ENCODE data around the gene RGS11. TPM values are rescaled to one million over a fixed set of nuclear protein-coding genes. Genes with fewer than 3 reads are reported as not detected.

RGS11 gene
- total and polyA plus RNA-seq, 9 of the 15 experiments (the other 6 are each of a cell fraction or from before 2014, with no cell fraction given), result not detected

DNA sequence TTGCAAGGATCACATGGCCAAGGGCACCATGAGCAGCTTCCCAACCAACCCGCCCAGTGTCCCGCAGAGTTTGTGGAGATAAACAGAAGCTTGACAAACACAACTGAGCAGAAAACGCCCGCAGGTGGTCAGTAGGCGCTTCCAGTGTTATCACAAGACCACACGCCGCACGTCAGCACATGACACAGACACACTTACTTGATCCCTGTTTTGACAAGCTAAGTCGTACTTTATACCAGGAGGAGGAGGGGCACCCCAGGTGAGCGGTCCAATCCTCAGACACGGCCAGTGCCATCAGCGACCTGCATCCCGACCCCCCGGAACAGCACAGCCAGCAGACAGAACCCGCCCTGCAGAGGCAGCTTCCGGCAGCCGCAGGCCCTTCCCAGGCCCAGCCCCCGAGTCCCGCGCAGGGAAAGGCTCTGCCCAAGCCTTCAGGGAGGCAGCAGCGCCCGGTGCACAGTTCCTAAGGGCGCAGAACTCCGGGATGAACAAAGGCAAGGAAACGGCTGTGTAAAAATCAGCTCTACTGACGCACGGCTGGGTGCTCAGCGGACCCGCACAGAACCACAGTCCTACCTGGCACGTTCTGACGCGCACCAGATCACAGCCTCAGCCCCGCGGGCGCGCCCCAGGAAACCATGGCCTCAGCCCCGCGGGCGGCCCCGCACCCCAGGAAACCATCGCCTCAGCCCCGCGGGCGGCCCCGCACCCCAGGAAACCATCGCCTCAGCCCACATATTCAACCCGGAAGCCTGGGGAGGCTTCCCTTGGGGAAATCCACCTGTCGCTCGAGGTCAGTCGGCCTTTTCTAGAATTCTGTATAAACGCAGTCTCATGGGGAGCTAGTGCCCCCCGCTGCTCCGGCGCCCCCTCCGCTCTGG, 48.9 kb upstream of the RGS11 start (continued):
- TF ChIP-seq, protein P1, sequence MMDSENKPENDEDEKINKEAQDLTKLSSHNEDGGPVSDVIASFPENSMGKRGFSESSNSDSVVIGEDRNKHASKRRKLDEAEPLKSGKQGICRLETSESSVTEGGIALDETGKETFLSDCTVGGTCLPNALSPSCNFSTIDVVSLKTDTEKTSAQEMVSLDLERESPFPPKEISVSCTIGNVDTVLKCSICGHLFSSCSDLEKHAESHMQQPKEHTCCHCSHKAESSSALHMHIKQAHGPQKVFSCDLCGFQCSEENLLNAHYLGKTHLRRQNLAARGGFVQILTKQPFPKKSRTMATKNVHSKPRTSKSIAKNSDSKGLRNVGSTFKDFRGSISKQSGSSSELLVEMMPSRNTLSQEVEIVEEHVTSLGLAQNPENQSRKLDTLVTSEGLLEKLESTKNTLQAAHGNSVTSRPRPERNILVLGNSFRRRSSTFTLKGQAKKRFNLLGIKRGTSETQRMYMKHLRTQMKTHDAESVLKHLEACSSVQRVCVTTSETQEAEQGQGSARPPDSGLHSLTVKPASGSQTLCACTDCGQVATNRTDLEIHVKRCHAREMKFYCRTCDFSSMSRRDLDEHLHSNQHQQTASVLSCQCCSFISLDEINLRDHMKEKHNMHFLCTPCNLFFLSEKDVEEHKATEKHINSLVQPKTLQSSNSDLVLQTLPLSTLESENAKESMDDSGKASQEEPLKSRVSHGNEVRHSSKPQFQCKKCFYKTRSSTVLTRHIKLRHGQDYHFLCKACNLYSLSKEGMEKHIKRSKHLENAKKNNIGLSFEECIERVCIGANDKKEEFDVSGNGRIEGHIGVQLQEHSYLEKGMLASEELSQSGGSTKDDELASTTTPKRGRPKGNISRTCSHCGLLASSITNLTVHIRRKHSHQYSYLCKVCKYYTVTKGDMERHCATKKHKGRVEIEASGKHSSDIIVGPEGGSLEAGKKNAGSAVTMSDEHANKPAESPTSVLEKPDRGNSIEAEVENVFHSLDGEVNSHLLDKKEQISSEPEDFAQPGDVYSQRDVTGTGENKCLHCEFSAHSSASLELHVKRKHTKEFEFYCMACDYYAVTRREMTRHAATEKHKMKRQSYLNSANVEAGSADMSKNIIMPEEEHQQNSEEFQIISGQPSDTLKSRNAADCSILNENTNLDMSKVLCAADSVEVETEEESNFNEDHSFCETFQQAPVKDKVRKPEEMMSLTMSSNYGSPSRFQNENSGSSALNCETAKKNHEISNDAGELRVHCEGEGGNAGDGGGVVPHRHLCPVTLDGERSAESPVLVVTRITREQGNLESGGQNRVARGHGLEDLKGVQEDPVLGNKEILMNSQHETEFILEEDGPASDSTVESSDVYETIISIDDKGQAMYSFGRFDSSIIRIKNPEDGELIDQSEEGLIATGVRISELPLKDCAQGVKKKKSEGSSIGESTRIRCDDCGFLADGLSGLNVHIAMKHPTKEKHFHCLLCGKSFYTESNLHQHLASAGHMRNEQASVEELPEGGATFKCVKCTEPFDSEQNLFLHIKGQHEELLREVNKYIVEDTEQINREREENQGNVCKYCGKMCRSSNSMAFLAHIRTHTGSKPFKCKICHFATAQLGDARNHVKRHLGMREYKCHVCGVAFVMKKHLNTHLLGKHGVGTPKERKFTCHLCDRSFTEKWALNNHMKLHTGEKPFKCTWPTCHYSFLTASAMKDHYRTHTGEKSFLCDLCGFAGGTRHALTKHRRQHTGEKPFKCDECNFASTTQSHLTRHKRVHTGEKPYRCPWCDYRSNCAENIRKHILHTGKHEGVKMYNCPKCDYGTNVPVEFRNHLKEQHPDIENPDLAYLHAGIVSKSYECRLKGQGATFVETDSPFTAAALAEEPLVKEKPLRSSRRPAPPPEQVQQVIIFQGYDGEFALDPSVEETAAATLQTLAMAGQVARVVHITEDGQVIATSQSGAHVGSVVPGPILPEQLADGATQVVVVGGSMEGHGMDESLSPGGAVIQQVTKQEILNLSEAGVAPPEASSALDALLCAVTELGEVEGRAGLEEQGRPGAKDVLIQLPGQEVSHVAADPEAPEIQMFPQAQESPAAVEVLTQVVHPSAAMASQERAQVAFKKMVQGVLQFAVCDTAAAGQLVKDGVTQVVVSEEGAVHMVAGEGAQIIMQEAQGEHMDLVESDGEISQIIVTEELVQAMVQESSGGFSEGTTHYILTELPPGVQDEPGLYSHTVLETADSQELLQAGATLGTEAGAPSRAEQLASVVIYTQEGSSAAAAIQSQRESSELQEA (IDR thresholded peaks at IDR 0.05; ENCODE audit: low read depth), result no peak
- TF ChIP-seq, protein P2, sequence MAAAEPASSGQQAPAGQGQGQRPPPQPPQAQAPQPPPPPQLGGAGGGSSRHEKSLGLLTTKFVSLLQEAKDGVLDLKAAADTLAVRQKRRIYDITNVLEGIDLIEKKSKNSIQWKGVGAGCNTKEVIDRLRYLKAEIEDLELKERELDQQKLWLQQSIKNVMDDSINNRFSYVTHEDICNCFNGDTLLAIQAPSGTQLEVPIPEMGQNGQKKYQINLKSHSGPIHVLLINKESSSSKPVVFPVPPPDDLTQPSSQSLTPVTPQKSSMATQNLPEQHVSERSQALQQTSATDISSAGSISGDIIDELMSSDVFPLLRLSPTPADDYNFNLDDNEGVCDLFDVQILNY (CRISPR knock-in tag; IDR thresholded peaks at IDR 0.05), result no peak
- TF ChIP-seq TAL1 (IDR thresholded peaks at IDR 0.05), result peak; percentile 85
- TF ChIP-seq ZBTB40 (IDR thresholded peaks at IDR 0.05), result no peak
- TF ChIP-seq ZBTB40 (CRISPR knock-in tag; IDR thresholded peaks at IDR 0.05), result no peak
- TF ChIP-seq EHMT2 (IDR thresholded peaks at IDR 0.05), result 0 out of 2 replicates have a peak, but pooled peaks have one; percentile 21
- TF ChIP-seq ZNF316 (IDR thresholded peaks at IDR 0.05), result no peak
- peak; percentile 71 for TF ChIP-seq ATF7 (IDR thresholded peaks at IDR 0.05)
- TF ChIP-seq FOSL1 (tag; conservative IDR thresholded peaks at IDR 0.05), result peak; percentile 62
